IMR-90 (cell line): ENCODE measurements around the gene PTPRG. TPM values are rescaled to one million over a fixed set of nuclear protein-coding genes. Genes with fewer than 3 reads are reported as not detected.

Source experiments
- ATAC-seq: fragments of 200-7000 bp; cut with Tn5 transposase; 2 replicates; pipeline ENCODE4 v1.9.1; 2020; ENCODE audit warnings: low read depth, mild to moderate bottlenecking, moderate library complexity
- BruUV-seq: library from RNA; stranded (reverse); fragments of 400-500 nt; replicated peaks from 2 replicates; lab custom pipeline; 2021; lab: Mats Ljungman, UMichigan
- CTCF ChIA-PET: fragments of 300-600 bp; formaldehyde crosslinking; extraction: SDS; loops from one replicate; lab custom pipeline; 2021; ENCODE audit warnings: antibody characterized with exemption; lab: Yijun Ruan, JAX
- POLR2A ChIA-PET: fragments of 300-600 bp; sonication (Branson Sonifier 250); formaldehyde crosslinking; loops from one replicate; lab custom pipeline; 2022; ENCODE audit warnings: antibody characterized with exemption; ENCODE audit not compliant: unreplicated experiment; lab: Charles Lee
- DNase-seq: peaks from one replicate; pipeline ENCODE4 v3.0.0; 2013
- H2AFZ ChIP-seq: replicated peaks from 2 replicates; pipeline ENCODE3; 2013; ENCODE audit warnings: low read length, mild to moderate bottlenecking; ENCODE audit not compliant: poor library complexity
- H2AK5ac ChIP-seq: 2 replicates; pipeline ENCODE4 v1.6.1; 2013; ENCODE audit warnings: low read depth, low read length, inconsistent platforms
- H2AK9ac ChIP-seq: replicated peaks from 2 replicates; pipeline ENCODE3; 2013; ENCODE audit warnings: mild to moderate bottlenecking, low read depth, low read length, moderate library complexity; ENCODE audit not compliant: poor library complexity
- H2BK120ac ChIP-seq: 2 replicates; pipeline ENCODE4 v1.6.1; 2013; ENCODE audit warnings: low read depth, low read length, inconsistent platforms
- H2BK15ac ChIP-seq: 3 replicates; pipeline ENCODE4 v1.6.1; 2013; ENCODE audit warnings: low read depth, low read length, inconsistent platforms
- H2BK20ac ChIP-seq: 2 replicates; pipeline ENCODE4 v1.6.1; 2013; ENCODE audit warnings: low read depth, mild to moderate bottlenecking, inconsistent platforms, low read length, moderate library complexity
- H2BK5ac ChIP-seq: 2 replicates; pipeline ENCODE4 v1.6.1; 2013; ENCODE audit warnings: mild to moderate bottlenecking, low read depth, low read length, inconsistent platforms; ENCODE audit not compliant: poor library complexity, severe bottlenecking
- H3K14ac ChIP-seq: replicated peaks from 2 replicates; pipeline ENCODE4 v1.6.1; 2013; ENCODE audit warnings: low read depth, low read length, inconsistent platforms
- H3K18ac ChIP-seq: 2 replicates; pipeline ENCODE4 v1.6.1; 2013; ENCODE audit warnings: low read depth, low read length, control low read depth
- H3K23ac ChIP-seq: 2 replicates; pipeline ENCODE4 v1.6.1; 2013; ENCODE audit warnings: low read depth, low read length, inconsistent platforms
- H3K27ac ChIP-seq: 2 replicates; pipeline ENCODE4 v1.5.1; 2013; ENCODE audit warnings: mild to moderate bottlenecking, control low read depth, low read length; ENCODE audit not compliant: insufficient read depth
- H3K27me3 ChIP-seq: 2 replicates; pipeline ENCODE4 v1.6.1; 2013; ENCODE audit warnings: low read length; ENCODE audit not compliant: control insufficient read depth, insufficient read depth
- H3K36me3 ChIP-seq: 2 replicates; pipeline ENCODE4 v1.6.1; 2013; ENCODE audit warnings: low read length, mixed read lengths; ENCODE audit not compliant: control insufficient read depth, insufficient read depth
- H3K4ac ChIP-seq: 2 replicates; pipeline ENCODE4 v1.6.1; 2013; ENCODE audit warnings: low read depth, low read length, inconsistent platforms
- H3K4me1 ChIP-seq: 2 replicates; pipeline ENCODE4 v1.6.1; 2013; ENCODE audit warnings: low read length, mixed read lengths; ENCODE audit not compliant: control insufficient read depth, insufficient read depth
- H3K4me2 ChIP-seq: 2 replicates; pipeline ENCODE4 v1.6.1; 2013; ENCODE audit warnings: low read depth, mild to moderate bottlenecking, control low read depth, low read length, moderate library complexity
- H3K4me3 ChIP-seq: 2 replicates; pipeline ENCODE4 v1.5.1; 2013; ENCODE audit warnings: low read depth, mild to moderate bottlenecking, control low read depth, low read length, moderate library complexity; ENCODE audit not compliant: insufficient read depth
- H3K56ac ChIP-seq: 2 replicates; pipeline ENCODE4 v1.6.1; 2013; ENCODE audit warnings: low read length, inconsistent platforms; ENCODE audit not compliant: insufficient read depth; ENCODE audit errors: extremely low read depth
- H3K79me1 ChIP-seq, 2 experiments: 2 replicates each; pipeline ENCODE4 v1.6.1; 2013; ENCODE audit warnings: low read length in 2 of 2, inconsistent platforms in 1 of 2, low read depth in 1 of 2
- H3K9ac ChIP-seq: 2 replicates; pipeline ENCODE4 v1.6.1; 2013; ENCODE audit warnings: low read depth, low read length, control low read depth
- H3K9me1 ChIP-seq: 2 replicates; pipeline ENCODE4 v1.6.1; 2013; ENCODE audit warnings: low read length, inconsistent platforms; ENCODE audit not compliant: insufficient read depth
- H3K9me3 ChIP-seq: 2 replicates; pipeline ENCODE4 v1.6.1; 2013; ENCODE audit warnings: low read length; ENCODE audit not compliant: control insufficient read depth, insufficient read depth
- H4K20me1 ChIP-seq: 2 replicates; pipeline ENCODE4 v1.6.1; 2013; ENCODE audit warnings: low read length, inconsistent platforms; ENCODE audit not compliant: insufficient read depth
- H4K5ac ChIP-seq: 2 replicates; pipeline ENCODE4 v1.6.1; 2013; ENCODE audit warnings: mild to moderate bottlenecking, low read depth, low read length, control low read depth
- H4K8ac ChIP-seq, 2 experiments: 2 replicates each; pipeline ENCODE4 v1.6.1; 2013; ENCODE audit warnings: low read depth in 2 of 2, low read length in 2 of 2, control low read depth in 1 of 2, inconsistent platforms in 1 of 2
- H4K91ac ChIP-seq: 2 replicates; pipeline ENCODE4 v1.6.1; 2013; ENCODE audit warnings: low read depth, low read length, inconsistent platforms; ENCODE audit not compliant: insufficient read depth
- BHLHE40 ChIP-seq: fragments of 150-350 bp; IDR thresholded peaks from 2 replicates; pipeline ENCODE4 v1.6.1; 2016; ENCODE audit warnings: mild to moderate bottlenecking, low read depth, low read length
- CEBPB ChIP-seq: IDR thresholded peaks from 2 replicates; pipeline ENCODE4 v1.6.1; 2012; ENCODE audit warnings: low read depth, low read length, improper control_type of control experiment
- CHD1 ChIP-seq: IDR thresholded peaks from 2 replicates; pipeline ENCODE4 v1.6.1; 2012; ENCODE audit warnings: low read depth, low read length, improper control_type of control experiment
- MXI1 ChIP-seq: IDR thresholded peaks from 2 replicates; pipeline ENCODE4 v1.6.1; 2012; ENCODE audit warnings: low read depth, mild to moderate bottlenecking, low read length, moderate library complexity, borderline replicate concordance
- NFE2L2 ChIP-seq: fragments of 150-350 bp; IDR thresholded peaks from 2 replicates; pipeline ENCODE4 v1.6.1; 2016; ENCODE audit warnings: low read depth, mild to moderate bottlenecking, low read length
- POLR2A ChIP-seq: IDR thresholded peaks from 2 replicates; pipeline ENCODE4 v1.6.1; 2012; ENCODE audit warnings: mild to moderate bottlenecking, low read depth, low read length
- RAD21 ChIP-seq: IDR thresholded peaks from 2 replicates; pipeline ENCODE4 v1.6.1; 2012; ENCODE audit warnings: low read length, improper control_type of control experiment
- RCOR1 ChIP-seq: IDR thresholded peaks from 2 replicates; pipeline ENCODE4 v1.6.1; 2012; ENCODE audit warnings: mild to moderate bottlenecking, low read length, improper control_type of control experiment; ENCODE audit not compliant: insufficient replicate concordance
- RFX5 ChIP-seq: IDR thresholded peaks from 2 replicates; pipeline ENCODE4 v1.8.0; 2012; ENCODE audit warnings: low read depth, mild to moderate bottlenecking, low read length, moderate library complexity
- SMC3 ChIP-seq: fragments of 150-350 bp; IDR thresholded peaks from 2 replicates; pipeline ENCODE4 v1.6.1; 2016; ENCODE audit warnings: low read depth, mild to moderate bottlenecking, antibody characterized with exemption, low read length, moderate library complexity
- WGBS, 2 experiments: methylation state at CpG; one replicate each; pipeline versions ENCODE4 v1.1.5 to v1.1.7; 2013; ENCODE audit warnings: missing lambda C conversion rate in 2 of 2; ENCODE audit not compliant: insufficient read length in 1 of 2; ENCODE audit errors: extremely low coverage in 2 of 2; 5-methylcytosine and 5-hydroxymethylcytosine counted together
- dilution Hi-C: fragments of 300-500 bp; cut with HindIII; formaldehyde crosslinking; loops from one replicate; pipeline ENCODE4 v1.14.3; 2018; ENCODE audit warnings: low sequenced_read_pairs; ENCODE audit not compliant: unreplicated experiment
- in situ Hi-C: fragments of 300-500 bp; cut with MboI; formaldehyde crosslinking; loops from 3 replicates; pipeline ENCODE4 v1.14.3; 2019; ENCODE audit warnings: low sequenced_read_pairs, inconsistent platforms, mixed read lengths
- intact Hi-C: fragments of 100-400 bp; cut with micrococcal nuclease; formaldehyde crosslinking; loops from 2 replicates; pipeline ENCODE4 v1.10.0; 2022
- polyA plus RNA-seq, 3 experiments: library from polyadenylated mRNA; depleted of rRNA; stranded (reverse); fragments of >200 nt; gene quantifications; 2 replicates each; pipeline ENCODE4 v1.2.3, GENCODE V29; 2012; ENCODE audit warnings: low replicate concordance in 1 of 3
- total RNA-seq: library from RNA; depleted of rRNA; stranded (reverse); fragments of >200 nt; gene quantifications from 2 replicates; pipeline ENCODE4 v1.2.3, GENCODE V29; 2012
- TF ChIP-seq, protein P1 (sequence below): conservative IDR thresholded peaks from 2 replicates; pipeline ENCODE4 v1.5.1; 2012; ENCODE audit warnings: mild to moderate bottlenecking, low read depth, low read length, improper control_type of control experiment
- TF ChIP-seq, protein P2 (sequence below): fragments of 150-350 bp; IDR thresholded peaks from 2 replicates; pipeline ENCODE4 v1.6.1; 2016; ENCODE audit warnings: low read depth, mild to moderate bottlenecking, low read length, moderate library complexity, borderline replicate concordance
- TF ChIP-seq, protein P3 (sequence below): fragments of 150-350 bp; IDR thresholded peaks from 2 replicates; pipeline ENCODE4 v1.6.1; 2017; ENCODE audit warnings: mild to moderate bottlenecking, antibody characterized with exemption, low read length, low read depth

The PTPRG gene
- total and polyA plus RNA-seq, 2 of the 4 experiments (the other 2 are of a cell fraction): 7.7 to 31.0 TPM

DNA sequence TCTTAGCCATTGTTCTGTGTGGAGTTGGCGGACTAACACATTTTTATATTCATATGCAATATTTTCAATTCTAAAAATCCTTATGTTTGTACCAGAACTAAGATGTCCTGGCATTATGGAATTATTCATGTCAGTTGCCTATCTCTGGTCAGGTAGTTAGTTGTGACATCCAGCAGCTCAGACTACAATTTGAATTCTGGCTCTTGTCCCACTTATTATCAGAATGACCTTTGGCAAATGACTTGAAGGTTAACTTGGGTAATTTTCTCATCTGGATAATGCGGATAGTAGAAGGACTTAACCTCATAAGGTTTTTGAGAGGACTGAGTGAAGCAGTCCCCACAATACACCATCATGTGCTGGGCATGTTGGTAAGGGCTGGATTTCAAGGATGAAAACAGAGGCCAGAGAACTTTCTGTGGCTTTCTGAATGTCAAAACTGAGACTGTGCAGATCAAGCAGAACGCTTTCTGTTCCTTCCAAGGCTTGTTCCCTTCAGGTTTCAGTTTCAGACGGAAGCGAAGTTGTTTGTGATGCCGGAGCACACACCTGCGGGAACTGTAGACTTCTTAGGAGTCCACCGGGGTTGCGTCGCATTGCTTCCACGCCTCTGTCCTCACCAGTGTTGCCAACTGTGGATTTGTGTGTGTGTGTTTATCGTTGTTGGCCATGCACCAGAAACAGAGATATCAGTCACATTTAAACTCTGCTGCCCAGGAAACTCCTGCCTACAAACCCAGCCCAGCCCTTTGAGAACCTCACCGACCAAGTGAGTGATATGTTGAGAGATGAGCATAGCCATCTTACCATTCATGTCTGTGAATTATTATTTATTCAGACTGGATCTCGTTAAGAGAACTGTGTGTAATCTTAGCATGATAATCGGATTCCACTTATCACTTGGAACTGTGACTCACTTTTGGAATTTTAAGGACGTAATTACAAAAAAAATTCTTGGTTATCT is 76.0 kb downstream of the PTPRG start:
- Histone ChIP-seq H3K56ac (peak overlapping the region; percentile 7; the same call in 1 of the 2 replicates), H2BK15ac (peak overlapping the region; percentile 10; the same call in 2 of the 3 replicates), H4K91ac (peak overlapping the region; percentile 64), H3K14ac (peak overlapping the region; percentile 82), H3K4me2 (peak overlapping the region; percentile 39), H3K79me1 (peaks cover 28 to 64% of the 10 kb centered on the region in 2 experiments), H2AK5ac (peak overlapping the region; percentile 67), H3K27ac (peak overlapping the region; percentile 1; the same call in 1 of the 2 replicates), H3K23ac (peak overlapping the region; percentile 44; the same call in 1 of the 2 replicates), H3K4me3 (no peak overlapping the region), H3K9me1 (peaks cover 8% of the 10 kb centered on the region), H2BK20ac (peak overlapping the region; percentile 75), H2AK9ac (peak overlapping the region; percentile 11), H3K9me3 (no peaks in the 10 kb centered on the region), H2BK120ac (peak overlapping the region; percentile 82), H4K5ac (peak overlapping the region; percentile 37; the same call in 1 of the 2 replicates), H4K8ac (peak overlapping the region in 1 of 2 experiments; percentile 58; a peak in 2 of 4 replicates), H3K4me1 (peaks cover 10% of the 10 kb centered on the region), H3K27me3 (no peaks in the 10 kb centered on the region), H3K18ac (peak overlapping the region; percentile 18), H3K9ac (no peak overlapping the region), H3K4ac (peak overlapping the region; percentile 72), H2AFZ (no peak overlapping the region), H4K20me1 (peaks cover 27% of the 10 kb centered on the region; the same call in 1 of the 2 replicates), H3K36me3 (no peaks in the 10 kb centered on the region), H2BK5ac (no peak overlapping the region)
- DNase-seq: peak; percentile 45
- BruUV-seq: no TSS peak
- POLR2A ChIA-PET: no interaction called here
- no CpG with 5 or more reads among the region's 16 CpGs for WGBS, 2 experiments
- CTCF ChIA-PET: no interaction called here
- dilution Hi-C loops (no loop called here), intact Hi-C loops (loop anchor here (10.0 kb wide), 1 partner anchor 547 kb away; no protein-coding TSS in a partner anchor), in situ Hi-C loops (no loop called here)
- ATAC-seq: peak; percentile 38
- TF ChIP-seq NFE2L2 (no peak), BHLHE40 (no peak), POLR2A (no peak), CEBPB (no peak), RCOR1 (no peak), SMC3 (no peak), RFX5 (no peak), MXI1 (no peak), RAD21 (no peak), CHD1 (no peak)
- TF ChIP-seq, protein P1, sequence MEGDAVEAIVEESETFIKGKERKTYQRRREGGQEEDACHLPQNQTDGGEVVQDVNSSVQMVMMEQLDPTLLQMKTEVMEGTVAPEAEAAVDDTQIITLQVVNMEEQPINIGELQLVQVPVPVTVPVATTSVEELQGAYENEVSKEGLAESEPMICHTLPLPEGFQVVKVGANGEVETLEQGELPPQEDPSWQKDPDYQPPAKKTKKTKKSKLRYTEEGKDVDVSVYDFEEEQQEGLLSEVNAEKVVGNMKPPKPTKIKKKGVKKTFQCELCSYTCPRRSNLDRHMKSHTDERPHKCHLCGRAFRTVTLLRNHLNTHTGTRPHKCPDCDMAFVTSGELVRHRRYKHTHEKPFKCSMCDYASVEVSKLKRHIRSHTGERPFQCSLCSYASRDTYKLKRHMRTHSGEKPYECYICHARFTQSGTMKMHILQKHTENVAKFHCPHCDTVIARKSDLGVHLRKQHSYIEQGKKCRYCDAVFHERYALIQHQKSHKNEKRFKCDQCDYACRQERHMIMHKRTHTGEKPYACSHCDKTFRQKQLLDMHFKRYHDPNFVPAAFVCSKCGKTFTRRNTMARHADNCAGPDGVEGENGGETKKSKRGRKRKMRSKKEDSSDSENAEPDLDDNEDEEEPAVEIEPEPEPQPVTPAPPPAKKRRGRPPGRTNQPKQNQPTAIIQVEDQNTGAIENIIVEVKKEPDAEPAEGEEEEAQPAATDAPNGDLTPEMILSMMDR: no peak
- TF ChIP-seq, protein P2, sequence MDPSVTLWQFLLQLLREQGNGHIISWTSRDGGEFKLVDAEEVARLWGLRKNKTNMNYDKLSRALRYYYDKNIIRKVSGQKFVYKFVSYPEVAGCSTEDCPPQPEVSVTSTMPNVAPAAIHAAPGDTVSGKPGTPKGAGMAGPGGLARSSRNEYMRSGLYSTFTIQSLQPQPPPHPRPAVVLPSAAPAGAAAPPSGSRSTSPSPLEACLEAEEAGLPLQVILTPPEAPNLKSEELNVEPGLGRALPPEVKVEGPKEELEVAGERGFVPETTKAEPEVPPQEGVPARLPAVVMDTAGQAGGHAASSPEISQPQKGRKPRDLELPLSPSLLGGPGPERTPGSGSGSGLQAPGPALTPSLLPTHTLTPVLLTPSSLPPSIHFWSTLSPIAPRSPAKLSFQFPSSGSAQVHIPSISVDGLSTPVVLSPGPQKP: no peak
- TF ChIP-seq, protein P3, sequence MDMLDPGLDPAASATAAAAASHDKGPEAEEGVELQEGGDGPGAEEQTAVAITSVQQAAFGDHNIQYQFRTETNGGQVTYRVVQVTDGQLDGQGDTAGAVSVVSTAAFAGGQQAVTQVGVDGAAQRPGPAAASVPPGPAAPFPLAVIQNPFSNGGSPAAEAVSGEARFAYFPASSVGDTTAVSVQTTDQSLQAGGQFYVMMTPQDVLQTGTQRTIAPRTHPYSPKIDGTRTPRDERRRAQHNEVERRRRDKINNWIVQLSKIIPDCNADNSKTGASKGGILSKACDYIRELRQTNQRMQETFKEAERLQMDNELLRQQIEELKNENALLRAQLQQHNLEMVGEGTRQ: no peak
